Aorta (tissue), 5 donors: Measurements from ENCODE around the gene MOB3B. TPM values are rescaled to one million over a fixed set of nuclear protein-coding genes. Genes with fewer than 3 reads are reported as not detected.

ENCODE experiments used
- ATAC-seq: fragments of 200-7000 bp; cut with Tn5 transposase; one replicate; pipeline ENCODE4 v1.9.1; 2022; ENCODE audit warnings: moderate library complexity; ENCODE audit not compliant: low FRiP score
- DNase-seq, 2 donors: peaks; one replicate each; pipeline ENCODE4 v3.0.0-alpha.2; 2020
- H3K27ac ChIP-seq, 2 donors: one replicate each; pipeline ENCODE4 v1.5.1; 2013; ENCODE audit warnings: low read length in 2 of 2, mild to moderate bottlenecking in 2 of 2, moderate library complexity in 2 of 2, control low read depth in 1 of 2, inconsistent platforms in 1 of 2, low read depth in 1 of 2
- H3K27me3 ChIP-seq, 2 donors: one replicate each; pipeline ENCODE4 v1.6.1; 2013; ENCODE audit warnings: control low read depth in 1 of 2, low read length in 1 of 2, mild to moderate bottlenecking in 1 of 2, moderate library complexity in 1 of 2; ENCODE audit not compliant: insufficient read depth in 2 of 2, control insufficient read depth in 1 of 2
- H3K36me3 ChIP-seq, 2 donors: one replicate each; pipeline ENCODE4 v1.6.1; 2013; ENCODE audit warnings: control low read depth in 1 of 2, low read length in 1 of 2, mild to moderate bottlenecking in 1 of 2; ENCODE audit not compliant: insufficient read depth in 2 of 2, control insufficient read depth in 1 of 2
- H3K4me1 ChIP-seq, 2 donors: one replicate each; pipeline ENCODE4 v1.6.1; 2013; ENCODE audit warnings: low read length in 2 of 2, control low read depth in 1 of 2, mild to moderate bottlenecking in 1 of 2, moderate library complexity in 1 of 2; ENCODE audit not compliant: insufficient read depth in 2 of 2, control insufficient read depth in 1 of 2
- H3K4me3 ChIP-seq, 2 donors: one replicate each; pipeline ENCODE4 v1.5.1; 2013; ENCODE audit warnings: low read length in 2 of 2, control low read depth in 1 of 2, mild to moderate bottlenecking in 1 of 2
- H3K9me3 ChIP-seq: one replicate; pipeline ENCODE4 v1.6.1; 2013; ENCODE audit warnings: mild to moderate bottlenecking, low read length; ENCODE audit not compliant: control insufficient read depth
- WGBS, 2 donors: extraction: QIAGEN DNeasy Blood & Tissue Kit; methylation state at CpG; one replicate each; pipeline ENCODE4 v1.1.7; 2013; 5-methylcytosine and 5-hydroxymethylcytosine counted together
- intact Hi-C, 2 donors: fragments of 100-400 bp; cut with DNase I; formaldehyde crosslinking; loops; one replicate each; pipeline versions ENCODE4 v1.14.2 to v1.15.0; 2022
- polyA plus RNA-seq, 2 donors: library from polyadenylated mRNA; stranded (reverse); fragments of 200-250 nt; gene quantifications; one replicate each; pipeline ENCODE4 v1.2.3, GENCODE V29; 2013
- total RNA-seq, 2 donors: library from RNA; stranded (reverse); fragmentation: NEBNext Ultra II Directional; extraction: Animal tissue kit (Norgen Biotek cat#: 25700); gene quantifications; one replicate each; pipeline ENCODE4 v1.2.1, GENCODE V29; 2021
- donor health status: healthy with polysubstance abuse.
- donor health status: Bipolar disorder and iron deficiency.
- donor health status: DM: no; HTN: no; CAD: no.
- donor health status: DM: no; HTN: no; CAD: no.
- donor health status: DM: yes; HTN: yes; CAD: no.

Gene MOB3B
- total and polyA plus RNA-seq, 4 donors: 3.0 to 9.0 (median 5.8) TPM

DNA sequence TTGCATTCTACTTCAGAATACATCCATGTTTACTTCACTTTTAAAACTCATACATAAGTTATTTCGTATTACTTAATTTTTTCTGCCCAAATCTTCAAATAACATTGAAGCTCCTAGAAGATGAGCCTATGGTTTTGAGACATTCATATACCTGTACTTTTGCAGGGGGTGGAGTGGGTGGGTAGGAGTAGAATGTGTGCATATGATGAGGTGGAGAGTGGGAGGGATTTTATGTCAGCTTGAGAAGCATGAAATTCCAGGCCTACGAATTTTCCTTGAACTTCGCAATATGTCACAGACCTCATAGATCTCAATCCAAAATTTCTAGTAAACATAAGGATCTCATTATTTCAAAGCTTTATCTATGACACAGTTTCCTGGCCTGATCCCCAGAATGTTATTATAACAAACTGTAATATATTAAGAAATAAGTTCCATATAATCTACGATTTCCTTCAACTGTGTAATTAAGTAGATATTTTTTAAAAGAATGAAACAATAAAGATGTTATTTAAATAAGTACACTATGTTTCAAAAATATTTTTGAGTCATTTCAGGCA, 19.7 kb upstream of the MOB3B start:
- WGBS, 2 donors: 78 to 79% methylated on average over 4 of the region's 4 CpGs
- ATAC-seq (no peak), DNase-seq (no peak)
- Histone ChIP-seq H3K9me3 (no peaks in the 10 kb centered on the region), H3K4me3 (no peak overlapping the region), H3K27ac (no peak overlapping the region), H3K4me1 (peaks cover 0 to 2% of the 10 kb centered on the region in 2 donors), H3K27me3 (no peaks in the 10 kb centered on the region), H3K36me3 (no peaks in the 10 kb centered on the region)
- intact Hi-C loops: loop anchor here (2.0 to 10.0 kb wide), 2 partner anchors 216 to 514 kb away; no protein-coding TSS in a partner anchor

DNA sequence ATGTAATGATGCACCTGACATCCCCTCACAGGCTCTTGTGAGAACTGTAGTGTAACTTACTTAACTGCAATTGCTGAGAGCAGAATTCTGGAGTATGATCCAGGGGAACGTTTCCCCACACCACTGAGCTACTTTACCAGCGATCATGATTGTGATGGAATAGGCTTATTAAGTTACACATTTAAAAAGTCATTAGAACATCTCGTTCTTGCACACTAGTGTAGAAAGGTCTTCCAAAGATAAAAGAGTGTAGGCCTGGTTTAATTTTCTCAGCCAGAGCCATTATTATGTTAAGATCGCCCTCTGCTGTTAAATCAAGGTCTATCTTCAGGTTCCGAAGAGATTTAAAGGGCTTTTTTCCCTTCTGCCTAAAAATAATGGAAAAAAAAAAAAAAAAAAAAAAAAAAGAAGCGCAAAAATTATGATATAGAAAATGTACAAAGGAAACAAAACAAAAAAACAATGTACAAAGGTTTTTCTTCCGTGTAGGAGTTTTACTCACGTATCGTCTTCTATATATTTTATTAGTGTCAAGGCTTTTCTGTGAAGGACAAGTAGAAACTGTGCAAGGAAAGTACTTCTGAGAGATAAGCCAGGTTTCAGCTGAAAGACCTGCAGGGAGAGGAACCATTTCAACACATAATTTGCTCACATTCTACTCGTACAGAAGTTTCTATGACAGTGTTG, 18.6 kb upstream of the MOB3B start:
- 31 to 32% methylated on average over 10 of the region's 10 CpGs for WGBS, 2 donors
- Histone ChIP-seq H3K4me1 (no peaks in the 10 kb centered on the region), H3K27me3 (no peaks in the 10 kb centered on the region), H3K4me3 (no peak overlapping the region), H3K9me3 (no peaks in the 10 kb centered on the region), H3K27ac (no peak overlapping the region), H3K36me3 (no peaks in the 10 kb centered on the region)
- DNase-seq (no peak), ATAC-seq (peak; percentile 89)
- intact Hi-C loops: loop anchor here (2.0 to 10.0 kb wide), 2 partner anchors 215 to 513 kb away; no protein-coding TSS in a partner anchor

GRCh38 chr9:27545471-27545870, 15.9 kb upstream of the MOB3B start:
- no peak overlapping the region for H3K4me3 ChIP-seq
- no peaks in the 10 kb centered on the region for H3K27me3 ChIP-seq
- no peaks in the 10 kb centered on the region for H3K9me3 ChIP-seq
- intact Hi-C loops: loop anchor here in 1 of 2 donors (10.0 kb wide), 1 partner anchor 511 kb away; no protein-coding TSS in a partner anchor
- 90 to 93% methylated on average over 3 of the region's 3 CpGs for WGBS, 2 donors
- H3K36me3 ChIP-seq: no peaks in the 10 kb centered on the region
- no peak for ATAC-seq
- H3K4me1 ChIP-seq: peaks cover 2 to 9% of the 10 kb centered on the region in 2 donors
- no peak overlapping the region for H3K27ac ChIP-seq
- DNase-seq: no peak

DNA sequence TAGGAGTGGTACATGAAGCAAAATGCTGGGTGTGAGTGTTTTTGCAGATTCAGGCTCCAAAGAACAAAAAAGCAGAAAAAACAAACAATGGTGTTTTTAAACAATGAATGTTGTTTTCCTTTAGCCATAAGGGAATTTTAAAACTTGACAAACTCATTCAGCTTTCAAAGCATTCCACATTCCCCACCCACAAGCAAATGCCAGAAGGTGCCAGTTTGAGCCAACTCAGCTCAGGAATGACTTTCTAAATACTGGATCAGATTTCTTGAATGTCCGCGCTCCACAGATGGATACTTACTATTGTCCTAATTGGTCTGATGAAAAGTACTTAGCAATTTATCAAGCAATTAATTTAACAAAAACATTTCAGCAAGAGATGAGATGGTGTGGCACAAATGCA, 12.9 kb upstream of the MOB3B start:
- no peak for ATAC-seq
- Histone ChIP-seq H3K9me3 (no peaks in the 10 kb centered on the region), H3K27me3 (no peaks in the 10 kb centered on the region), H3K4me3 (no peak overlapping the region), H3K27ac (no peak overlapping the region), H3K4me1 (peaks cover 2 to 16% of the 10 kb centered on the region in 2 donors), H3K36me3 (no peaks in the 10 kb centered on the region)
- no peak for DNase-seq
- 1 to 14% methylated on average over 2 of the region's 2 CpGs for WGBS, 2 donors
- intact Hi-C loops: loop anchor here in 1 of 2 donors (10.0 kb wide), 1 partner anchor 508 kb away; no protein-coding TSS in a partner anchor

DNA sequence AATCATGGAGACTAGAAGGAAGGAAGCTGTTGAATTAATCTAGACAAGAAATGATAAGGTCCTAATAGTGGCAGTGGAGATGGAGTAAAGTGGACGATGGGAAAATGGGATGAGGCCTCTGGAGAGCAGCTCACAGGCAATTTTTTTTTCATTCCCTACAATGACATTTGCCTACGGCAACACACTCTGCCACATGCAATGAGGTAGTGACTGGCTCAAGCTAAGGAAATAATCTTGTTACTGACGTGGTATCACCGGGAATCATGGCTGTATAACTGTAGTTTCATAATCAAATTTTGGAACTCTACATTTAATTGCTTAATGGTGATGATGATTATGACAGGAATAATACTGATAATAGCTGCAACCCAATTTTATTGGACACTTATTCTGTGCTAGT, 12.1 kb upstream of the MOB3B start:
- DNase-seq (no peak), ATAC-seq (no peak)
- H3K4me1 ChIP-seq: peaks cover 4 to 16% of the 10 kb centered on the region in 2 donors
- H3K27me3 ChIP-seq: no peaks in the 10 kb centered on the region
- WGBS, 2 donors: 45 to 82% methylated on average over 4 of the region's 4 CpGs
- no peaks in the 10 kb centered on the region for H3K9me3 ChIP-seq
- no peaks in the 10 kb centered on the region for H3K36me3 ChIP-seq
- intact Hi-C loops: loop anchor here in 1 of 2 donors (10.0 kb wide), 1 partner anchor 507 kb away; no protein-coding TSS in a partner anchor
- no peak overlapping the region for H3K4me3 ChIP-seq
- H3K27ac ChIP-seq: no peak overlapping the region

DNA sequence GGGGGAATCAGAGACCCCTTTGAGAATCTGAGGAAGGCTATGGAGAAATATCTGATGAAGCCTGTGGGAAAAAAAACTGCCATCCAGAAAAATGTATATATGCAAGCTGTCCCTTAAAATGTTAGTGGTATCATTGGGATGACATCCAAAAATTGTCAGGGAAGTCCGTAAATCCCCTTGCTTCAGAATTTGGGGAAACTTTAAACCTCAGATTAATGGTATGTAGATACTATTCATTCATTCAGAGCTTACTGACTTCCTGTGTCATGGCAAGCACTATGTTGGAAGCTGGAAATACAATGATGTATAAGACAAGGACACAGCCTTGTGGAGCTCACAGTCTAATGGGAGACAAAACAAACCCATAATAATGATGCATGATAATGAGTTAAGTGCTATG, 10.9 kb upstream of the MOB3B start:
- no peaks in the 10 kb centered on the region for H3K27me3 ChIP-seq
- peaks cover 4 to 16% of the 10 kb centered on the region in 2 donors for H3K4me1 ChIP-seq
- H3K27ac ChIP-seq: peak overlapping the region; percentile 30 to 51
- no peaks in the 10 kb centered on the region for H3K36me3 ChIP-seq
- ATAC-seq (no peak), DNase-seq (no peak)
- intact Hi-C loops: loop anchor here in 1 of 2 donors (1.0 to 10.0 kb wide), 2 partner anchors 146 to 506 kb away; no protein-coding TSS in a partner anchor
- WGBS, 2 donors: 7 to 14% methylated on average over 1 of the region's 1 CpG
- H3K9me3 ChIP-seq: no peaks in the 10 kb centered on the region
- no peak overlapping the region for H3K4me3 ChIP-seq

DNA sequence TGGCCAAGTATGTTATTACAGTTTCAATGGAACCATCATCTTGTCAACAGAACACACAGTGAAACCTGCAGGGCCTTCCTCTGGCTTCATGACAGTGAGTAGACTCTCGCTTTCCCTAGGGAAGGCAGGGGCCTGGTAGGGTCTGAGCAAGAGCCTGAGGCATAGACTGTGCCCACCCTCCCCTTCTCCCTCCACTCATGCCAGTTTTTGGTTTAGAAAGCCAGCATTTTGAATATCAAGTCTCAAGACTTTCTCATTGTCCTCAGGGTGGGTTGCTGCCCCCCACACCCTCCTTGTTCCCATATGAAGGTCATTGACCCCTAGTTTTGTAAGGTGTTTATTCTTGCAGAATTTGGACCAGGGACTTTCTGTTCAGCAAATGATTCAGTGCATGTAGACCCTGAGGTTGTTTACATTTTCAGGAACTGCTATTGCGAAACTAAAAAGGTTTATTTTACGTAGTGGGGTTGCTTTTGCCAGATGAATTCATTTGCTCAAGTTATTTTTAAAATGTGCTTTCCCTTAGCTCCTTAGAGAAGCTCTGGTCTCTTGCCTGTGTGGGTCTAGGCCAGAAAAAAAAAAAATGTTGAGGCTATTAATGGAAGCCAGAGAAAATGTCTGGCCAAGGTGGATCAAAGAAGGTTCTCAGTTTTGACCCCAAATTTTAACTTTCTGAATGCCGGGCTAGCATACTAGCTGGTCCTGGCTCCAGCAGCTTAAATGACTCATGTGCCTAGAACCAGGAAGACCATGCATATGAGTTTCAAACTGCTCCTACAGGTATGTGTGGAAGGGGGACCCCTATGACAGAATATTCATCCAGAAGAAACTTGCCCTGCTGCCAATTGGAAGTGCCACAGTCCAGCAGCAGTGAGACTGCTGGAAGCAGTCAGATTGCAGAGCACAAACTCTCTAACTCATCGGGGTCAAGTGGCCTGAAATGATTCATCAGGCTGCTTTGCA, 10.1 kb upstream of the MOB3B start:
- DNase-seq: peak; percentile 60 to 71

GRCh38 chr9:27538647-27539046, 9.0 kb upstream of the MOB3B start:
- Histone ChIP-seq H3K4me1 (peaks cover 4 to 21% of the 10 kb centered on the region in 2 donors), H3K4me3 (no peak overlapping the region), H3K36me3 (no peaks in the 10 kb centered on the region), H3K9me3 (no peaks in the 10 kb centered on the region), H3K27me3 (no peaks in the 10 kb centered on the region), H3K27ac (no peak overlapping the region)
- DNase-seq (no peak), ATAC-seq (no peak)
- 94 to 95% methylated on average over 3 of the region's 3 CpGs for WGBS, 2 donors
- intact Hi-C loops: no loop called here

More for the DNA sequence above, 10.1 kb upstream of the MOB3B start:
- peaks cover 4 to 18% of the 10 kb centered on the region in 2 donors for H3K4me1 ChIP-seq
- no peaks in the 10 kb centered on the region for H3K9me3 ChIP-seq
- H3K36me3 ChIP-seq: no peaks in the 10 kb centered on the region
- ATAC-seq: peak; percentile 91
- 19 to 21% methylated on average over 5 of the region's 5 CpGs for WGBS, 2 donors
- H3K27ac ChIP-seq: peak overlapping the region; percentile 51 to 90
- intact Hi-C loops: loop anchor here in 1 of 2 donors (1.0 to 10.0 kb wide), 2 partner anchors 145 to 505 kb away; no protein-coding TSS in a partner anchor
- H3K27me3 ChIP-seq: no peaks in the 10 kb centered on the region
- no peak overlapping the region for H3K4me3 ChIP-seq
